WTC11 (cell line): ENCODE measurements around the gene LDLR. TPM values are rescaled to one million over a fixed set of nuclear protein-coding genes. Genes with fewer than 3 reads are reported as not detected.

Source experiments
- ATAC-seq: fragments of 200-7000 bp; cut with Tn5 transposase; 2 replicates; pipeline ENCODE4 v1.10.0; 2021; ENCODE audit warnings: mild to moderate bottlenecking, moderate library complexity
- CTCF ChIA-PET: fragments of 300-600 bp; sonication (Branson Sonifier 250); formaldehyde crosslinking; loops from one replicate; lab custom pipeline; 2021; ENCODE audit warnings: antibody characterized with exemption; lab: Charles Lee
- POLR2A ChIA-PET: fragments of 350-600 bp; sonication (Branson Sonifier 250); formaldehyde crosslinking; loops from one replicate; lab custom pipeline; 2021; ENCODE audit warnings: antibody characterized with exemption; lab: Charles Lee
- DNase-seq: peaks from one replicate; pipeline ENCODE4 v3.0.0; 2021; ENCODE audit warnings: low spot score
- H3K27ac Mint-ChIP-seq: 2 replicates; pipeline ENCODE4 v1.8.0; 2021; ENCODE audit warnings: mixed read lengths
- H3K27me3 Mint-ChIP-seq: 2 replicates; pipeline ENCODE4 v1.8.0; 2021; ENCODE audit warnings: low read depth, mild to moderate bottlenecking, moderate library complexity, mixed read lengths
- H3K36me3 Mint-ChIP-seq: 2 replicates; pipeline ENCODE4 v1.8.0; 2021; ENCODE audit warnings: mixed read lengths
- H3K4me1 Mint-ChIP-seq: 2 replicates; pipeline ENCODE4 v1.8.0; 2022; ENCODE audit warnings: mixed read lengths
- H3K4me3 Mint-ChIP-seq: 2 replicates; pipeline ENCODE4 v1.8.0; 2021; ENCODE audit warnings: mild to moderate bottlenecking, moderate library complexity, mixed read lengths
- H3K9me3 Mint-ChIP-seq: 2 replicates; pipeline ENCODE4 v1.8.0; 2021; ENCODE audit warnings: mixed read lengths
- CBFB ChIP-seq: sonication (generic); formaldehyde crosslinking; IDR thresholded peaks from 2 replicates; pipeline ENCODE4 v1.8.1; 2022; ENCODE audit warnings: mild to moderate bottlenecking, low read depth, missing genetic modification reagents
- EMX1 ChIP-seq: fragments of 250-450 bp; sonication (Bioruptor Pico); IDR thresholded peaks from 2 replicates; pipeline ENCODE4 v1.8.0; 2021; ENCODE audit warnings: mild to moderate bottlenecking
- ESRRA ChIP-seq: sonication (generic); formaldehyde crosslinking; IDR thresholded peaks from 2 replicates; pipeline ENCODE4 v1.8.1; 2022; ENCODE audit warnings: mild to moderate bottlenecking, missing genetic modification reagents, borderline replicate concordance
- ETV6 ChIP-seq: sonication (generic); formaldehyde crosslinking; IDR thresholded peaks from 2 replicates; pipeline ENCODE4 v1.8.1; 2022; ENCODE audit warnings: mild to moderate bottlenecking, missing genetic modification reagents
- GABPB1 ChIP-seq: sonication (generic); formaldehyde crosslinking; IDR thresholded peaks from 2 replicates; pipeline ENCODE4 v1.8.1; 2023; ENCODE audit warnings: mild to moderate bottlenecking, missing genetic modification reagents
- GTF2I ChIP-seq: fragments of 250-450 bp; sonication (Bioruptor Pico); conservative IDR thresholded peaks from 2 replicates; pipeline ENCODE4 v1.4.0; 2021; ENCODE audit warnings: mild to moderate bottlenecking
- MYBL2 ChIP-seq: sonication (generic); formaldehyde crosslinking; IDR thresholded peaks from 2 replicates; pipeline ENCODE4 v1.8.1; 2023; ENCODE audit warnings: mild to moderate bottlenecking, moderate library complexity, missing genetic modification reagents
- NFE2L1 ChIP-seq: sonication (generic); formaldehyde crosslinking; IDR thresholded peaks from 2 replicates; pipeline ENCODE4 v1.8.1; 2023; ENCODE audit warnings: missing genetic modification reagents
- RORB ChIP-seq: fragments of 250-450 bp; sonication (Bioruptor Pico); IDR thresholded peaks from 2 replicates; pipeline ENCODE4 v1.9.0; 2021; ENCODE audit warnings: mild to moderate bottlenecking
- TEAD1 ChIP-seq: sonication (generic); formaldehyde crosslinking; IDR thresholded peaks from 2 replicates; pipeline ENCODE4 v1.8.0; 2022; ENCODE audit warnings: mild to moderate bottlenecking, missing genetic modification reagents
- TP53 ChIP-seq: sonication (generic); formaldehyde crosslinking; IDR thresholded peaks from 2 replicates; pipeline ENCODE4 v1.8.1; 2023; ENCODE audit warnings: mild to moderate bottlenecking, missing genetic modification reagents
- ZNF121 ChIP-seq: sonication (generic); formaldehyde crosslinking; IDR thresholded peaks from 2 replicates; pipeline ENCODE4 v1.8.0; 2023; ENCODE audit warnings: missing genetic modification reagents
- ZNF219 ChIP-seq: sonication (generic); formaldehyde crosslinking; IDR thresholded peaks from 2 replicates; pipeline ENCODE4 v1.8.0; 2023; ENCODE audit warnings: missing genetic modification reagents, mild to moderate bottlenecking, borderline replicate concordance
- ZNF232 ChIP-seq: sonication (generic); formaldehyde crosslinking; IDR thresholded peaks from 2 replicates; pipeline ENCODE4 v1.8.0; 2022; ENCODE audit warnings: mild to moderate bottlenecking, missing genetic modification reagents
- ZNF423 ChIP-seq: fragments of 250-450 bp; sonication (Bioruptor Pico); IDR thresholded peaks from 2 replicates; pipeline ENCODE4 v2.1.2; 2022; ENCODE audit warnings: mild to moderate bottlenecking, moderate library complexity
- total RNA-seq: library from RNA; stranded (reverse); gene quantifications from 3 replicates; pipeline ENCODE4 v1.2.3, GENCODE V29; 2021
- TF ChIP-seq, protein P1 (sequence below): sonication (generic); formaldehyde crosslinking; IDR thresholded peaks from 2 replicates; pipeline ENCODE4 v1.8.0; 2022; ENCODE audit warnings: mild to moderate bottlenecking, missing genetic modification reagents
- TF ChIP-seq, protein P2 (sequence below): sonication (generic); formaldehyde crosslinking; IDR thresholded peaks from 2 replicates; pipeline ENCODE4 v1.8.1; 2023; ENCODE audit warnings: mild to moderate bottlenecking, missing genetic modification reagents
- TF ChIP-seq, protein P3 (sequence below): sonication (generic); formaldehyde crosslinking; IDR thresholded peaks from 2 replicates; pipeline ENCODE4 v1.8.0; 2022; ENCODE audit warnings: mild to moderate bottlenecking, missing genetic modification reagents
- TF ChIP-seq, protein P4 (sequence below): fragments of 250-450 bp; sonication (Bioruptor Pico); IDR thresholded peaks from 2 replicates; pipeline ENCODE4 v1.9.0; 2021; ENCODE audit warnings: mild to moderate bottlenecking, borderline replicate concordance

LDLR gene
- total RNA-seq, 1 experiment from 2014 or later = 98.9 TPM

DNA sequence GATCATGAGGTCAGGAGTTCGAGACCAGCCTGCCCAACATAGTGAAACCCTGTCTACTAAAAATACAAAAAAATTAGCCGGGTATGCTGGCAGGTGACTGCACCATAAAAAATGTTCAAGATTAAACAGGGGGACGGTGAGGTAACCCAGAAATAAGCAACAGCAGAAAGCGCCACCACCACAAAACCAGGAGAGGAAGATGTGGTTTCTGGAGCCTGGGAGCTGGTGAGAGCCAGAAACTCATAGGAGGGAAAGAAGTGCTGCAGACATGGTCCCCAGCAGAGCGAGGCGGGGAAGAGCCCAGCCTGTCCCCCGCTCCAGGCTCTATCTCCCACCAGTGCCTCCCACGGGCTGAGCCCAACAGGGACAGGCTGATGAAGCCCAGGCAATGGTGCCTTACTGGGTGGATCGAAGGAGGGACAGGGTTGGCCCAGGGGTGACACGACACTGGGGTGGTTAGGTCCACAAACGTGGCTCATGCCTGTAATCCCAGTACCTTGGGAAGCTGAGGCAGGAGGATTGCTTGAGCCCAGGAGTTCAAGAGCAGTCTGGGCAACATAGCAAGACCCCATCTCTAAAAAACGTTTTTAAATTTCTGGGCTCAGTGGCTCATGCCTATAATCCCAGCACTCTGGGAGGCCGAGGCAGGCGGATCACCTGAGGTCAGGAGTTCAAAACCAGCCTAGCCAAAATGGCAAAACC is 47.3 kb downstream of the LDLR start:
- peak; percentile 98 for TF ChIP-seq ZNF121 (CRISPR knock-in tag)
- no peak for TF ChIP-seq TP53 (CRISPR knock-in tag)
- DNase-seq = no peak
- H3K27me3 Mint-ChIP-seq = no peaks in the 10 kb centered on the region; the same call in 1 of the 2 replicates
- peaks cover 22% of the 10 kb centered on the region for H3K36me3 Mint-ChIP-seq
- no peak overlapping the region; the same call in 1 of the 2 replicates for H3K4me3 Mint-ChIP-seq
- POLR2A ChIA-PET = interaction anchor here (0.5 kb wide), 1 partner anchor 22 kb away, joined by 6 read pairs; no protein-coding TSS in a partner anchor
- CTCF ChIA-PET = interaction anchor here (0.7 to 1.5 kb wide), 3 partner anchors 11 to 200 kb away, joined by 3 to 5 read pairs (median 3); no protein-coding TSS in a partner anchor
- peaks cover 10% of the 10 kb centered on the region for H3K4me1 Mint-ChIP-seq
- no peak overlapping the region; the same call in 1 of the 2 replicates for H3K27ac Mint-ChIP-seq
- ATAC-seq = peak; percentile 13
- no peaks in the 10 kb centered on the region for H3K9me3 Mint-ChIP-seq

DNA sequence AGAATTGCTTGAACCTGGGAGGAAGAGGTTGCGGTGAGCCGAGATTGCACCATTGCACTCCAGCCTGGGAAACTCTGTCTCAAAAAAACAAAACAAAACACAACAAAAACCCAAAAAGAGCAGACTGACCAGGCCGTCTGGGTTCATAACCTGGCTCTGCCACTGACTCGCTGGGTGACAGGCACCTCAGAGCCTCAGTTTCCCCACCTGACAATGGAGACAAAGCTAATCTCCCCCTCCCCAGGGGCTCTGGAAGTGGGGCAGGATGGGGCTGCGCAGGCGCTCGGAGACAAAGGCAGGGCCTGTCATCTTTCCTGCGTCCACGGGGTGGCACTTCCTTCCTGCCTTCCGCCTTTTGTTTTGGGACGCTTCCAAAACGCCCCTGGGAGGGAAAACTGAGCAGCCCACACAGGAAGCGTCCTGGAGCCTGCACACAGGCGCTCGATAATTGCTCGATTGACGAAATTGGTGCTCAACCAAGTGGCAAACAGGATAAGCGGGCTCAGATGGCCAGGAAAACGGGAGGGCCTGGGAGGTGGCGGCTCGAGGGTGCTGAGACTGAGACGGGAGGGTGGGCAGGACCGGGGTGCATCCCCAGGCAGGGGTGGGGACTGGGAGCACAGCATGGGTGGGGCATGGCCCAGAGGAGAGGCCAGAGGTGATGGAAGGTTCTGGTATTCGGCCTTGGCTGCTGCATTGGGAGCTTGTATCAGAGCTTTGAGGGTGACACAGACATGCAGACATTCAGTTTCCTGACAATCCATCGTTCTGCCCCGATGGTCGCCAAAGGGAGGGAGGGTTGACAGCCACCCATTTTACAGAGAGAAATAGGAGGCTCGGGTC is 48.5 kb downstream of the LDLR start:
- peaks cover 11% of the 10 kb centered on the region for H3K36me3 Mint-ChIP-seq
- ChIA-PET CTCF (interaction anchor here (0.6 to 2.9 kb wide), 8 partner anchors 12 to 201 kb away, joined by 3 to 11 read pairs (median 5); partner anchors contain the start of gene KANK2), POLR2A (no interaction called here)
- peak overlapping the region; percentile 82 for H3K27ac Mint-ChIP-seq
- no peaks in the 10 kb centered on the region; the same call in 1 of the 2 replicates for H3K27me3 Mint-ChIP-seq
- H3K9me3 Mint-ChIP-seq = no peaks in the 10 kb centered on the region
- DNase-seq (peak; percentile 77), ATAC-seq (peak; percentile 60)
- 0 out of 2 replicates have a peak, but pooled peaks have one; percentile 26 for TF ChIP-seq EMX1 (CRISPR knock-in tag)
- no peak for TF ChIP-seq RORB
- 0 out of 2 replicates have a peak, but pooled peaks have one; percentile 14 for TF ChIP-seq TEAD1 (CRISPR knock-in tag)
- TF ChIP-seq ETV6 (CRISPR knock-in tag) = peak; percentile 66; the same call in 1 of the 2 replicates
- no peak for TF ChIP-seq ESRRA (CRISPR knock-in tag)
- TF ChIP-seq ZNF423 = peak; percentile 3; the same call in 1 of the 2 replicates
- 0 out of 2 replicates have a peak, but pooled peaks have one; percentile 31 for TF ChIP-seq GABPB1
- TF ChIP-seq, protein P1, sequence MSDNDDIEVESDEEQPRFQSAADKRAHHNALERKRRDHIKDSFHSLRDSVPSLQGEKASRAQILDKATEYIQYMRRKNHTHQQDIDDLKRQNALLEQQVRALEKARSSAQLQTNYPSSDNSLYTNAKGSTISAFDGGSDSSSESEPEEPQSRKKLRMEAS (CRISPR knock-in tag) = 0 out of 2 replicates have a peak, but pooled peaks have one; percentile 21
- TF ChIP-seq, all 79 proteins: peak for 6
- peak overlapping the region; percentile 77 for H3K4me3 Mint-ChIP-seq
- peaks cover 16% of the 10 kb centered on the region for H3K4me1 Mint-ChIP-seq

DNA sequence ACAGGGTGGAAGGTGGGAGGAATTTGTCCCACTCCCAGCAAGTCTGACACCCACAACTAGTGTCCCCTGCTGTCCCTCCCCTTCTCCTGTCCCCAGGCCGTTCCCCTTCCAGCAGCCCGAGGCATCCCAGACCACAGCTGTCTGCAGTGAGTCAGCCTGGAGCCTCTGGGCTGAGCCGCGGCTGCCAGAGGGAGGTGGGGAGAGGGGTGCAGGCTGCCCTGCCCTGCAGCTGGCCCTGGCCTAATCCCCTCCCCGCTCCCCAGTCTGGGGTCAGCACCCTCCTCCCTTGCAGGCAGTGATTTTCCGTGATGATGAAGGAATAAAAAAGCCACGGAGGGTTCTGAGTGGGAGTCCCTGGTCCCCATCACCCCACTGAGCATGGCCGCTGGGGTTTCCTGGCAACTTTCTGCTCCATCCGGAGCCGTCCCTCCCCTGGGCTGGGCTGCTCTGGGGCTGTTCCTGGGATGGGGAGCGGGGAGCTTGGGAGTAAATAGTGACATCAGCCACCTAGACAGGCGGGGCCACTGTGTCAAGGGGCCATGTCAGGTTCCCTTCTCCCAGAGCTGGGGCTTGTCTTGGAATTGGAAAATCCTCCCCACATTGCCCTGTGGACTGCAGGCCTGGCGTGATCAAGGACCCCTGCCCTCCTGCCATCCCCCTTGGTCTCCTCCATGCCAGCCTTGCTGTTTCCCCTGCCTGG is 49.5 kb downstream of the LDLR start:
- Mint-ChIP-seq H3K27me3 (no peaks in the 10 kb centered on the region; the same call in 1 of the 2 replicates), H3K36me3 (0 out of 2 replicates have a peak, but pooled peaks cover 3% of the 10 kb centered on the region), H3K27ac (no peak overlapping the region), H3K4me1 (peaks cover 25% of the 10 kb centered on the region), H3K4me3 (no peak overlapping the region; the same call in 1 of the 2 replicates), H3K9me3 (no peaks in the 10 kb centered on the region)
- DNase-seq (peak; percentile 44), ATAC-seq (peak; percentile 10)
- CTCF ChIA-PET = interaction anchor here (0.6 to 2.9 kb wide), 7 partner anchors 13 to 202 kb away, joined by 3 to 11 read pairs (median 6); no protein-coding TSS in a partner anchor
- POLR2A ChIA-PET = interaction anchor here (0.6 kb wide), 1 partner anchor 175 kb away, joined by 4 read pairs; no protein-coding TSS in a partner anchor
- TF ChIP-seq GTF2I (CRISPR knock-in tag) (peak; percentile 65; the same call in 1 of the 2 replicates), MYBL2 (CRISPR knock-in tag) (no peak), NFE2L1 (CRISPR knock-in tag) (no peak), GABPB1 (peak; percentile 73), ZNF219 (no peak), ZNF232 (CRISPR knock-in tag) (no peak), CBFB (no peak)
- TF ChIP-seq, protein P2, sequence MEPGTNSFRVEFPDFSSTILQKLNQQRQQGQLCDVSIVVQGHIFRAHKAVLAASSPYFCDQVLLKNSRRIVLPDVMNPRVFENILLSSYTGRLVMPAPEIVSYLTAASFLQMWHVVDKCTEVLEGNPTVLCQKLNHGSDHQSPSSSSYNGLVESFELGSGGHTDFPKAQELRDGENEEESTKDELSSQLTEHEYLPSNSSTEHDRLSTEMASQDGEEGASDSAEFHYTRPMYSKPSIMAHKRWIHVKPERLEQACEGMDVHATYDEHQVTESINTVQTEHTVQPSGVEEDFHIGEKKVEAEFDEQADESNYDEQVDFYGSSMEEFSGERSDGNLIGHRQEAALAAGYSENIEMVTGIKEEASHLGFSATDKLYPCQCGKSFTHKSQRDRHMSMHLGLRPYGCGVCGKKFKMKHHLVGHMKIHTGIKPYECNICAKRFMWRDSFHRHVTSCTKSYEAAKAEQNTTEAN (CRISPR knock-in tag) = no peak
- TF ChIP-seq, protein P3, sequence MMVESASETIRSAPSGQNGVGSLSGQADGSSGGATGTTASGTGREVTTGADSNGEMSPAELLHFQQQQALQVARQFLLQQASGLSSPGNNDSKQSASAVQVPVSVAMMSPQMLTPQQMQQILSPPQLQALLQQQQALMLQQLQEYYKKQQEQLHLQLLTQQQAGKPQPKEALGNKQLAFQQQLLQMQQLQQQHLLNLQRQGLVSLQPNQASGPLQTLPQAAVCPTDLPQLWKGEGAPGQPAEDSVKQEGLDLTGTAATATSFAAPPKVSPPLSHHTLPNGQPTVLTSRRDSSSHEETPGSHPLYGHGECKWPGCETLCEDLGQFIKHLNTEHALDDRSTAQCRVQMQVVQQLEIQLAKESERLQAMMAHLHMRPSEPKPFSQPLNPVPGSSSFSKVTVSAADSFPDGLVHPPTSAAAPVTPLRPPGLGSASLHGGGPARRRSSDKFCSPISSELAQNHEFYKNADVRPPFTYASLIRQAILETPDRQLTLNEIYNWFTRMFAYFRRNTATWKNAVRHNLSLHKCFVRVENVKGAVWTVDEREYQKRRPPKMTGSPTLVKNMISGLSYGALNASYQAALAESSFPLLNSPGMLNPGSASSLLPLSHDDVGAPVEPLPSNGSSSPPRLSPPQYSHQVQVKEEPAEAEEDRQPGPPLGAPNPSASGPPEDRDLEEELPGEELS (CRISPR knock-in tag) = no peak
- TF ChIP-seq, protein P1 (CRISPR knock-in tag) = no peak
- TF ChIP-seq, protein P4, sequence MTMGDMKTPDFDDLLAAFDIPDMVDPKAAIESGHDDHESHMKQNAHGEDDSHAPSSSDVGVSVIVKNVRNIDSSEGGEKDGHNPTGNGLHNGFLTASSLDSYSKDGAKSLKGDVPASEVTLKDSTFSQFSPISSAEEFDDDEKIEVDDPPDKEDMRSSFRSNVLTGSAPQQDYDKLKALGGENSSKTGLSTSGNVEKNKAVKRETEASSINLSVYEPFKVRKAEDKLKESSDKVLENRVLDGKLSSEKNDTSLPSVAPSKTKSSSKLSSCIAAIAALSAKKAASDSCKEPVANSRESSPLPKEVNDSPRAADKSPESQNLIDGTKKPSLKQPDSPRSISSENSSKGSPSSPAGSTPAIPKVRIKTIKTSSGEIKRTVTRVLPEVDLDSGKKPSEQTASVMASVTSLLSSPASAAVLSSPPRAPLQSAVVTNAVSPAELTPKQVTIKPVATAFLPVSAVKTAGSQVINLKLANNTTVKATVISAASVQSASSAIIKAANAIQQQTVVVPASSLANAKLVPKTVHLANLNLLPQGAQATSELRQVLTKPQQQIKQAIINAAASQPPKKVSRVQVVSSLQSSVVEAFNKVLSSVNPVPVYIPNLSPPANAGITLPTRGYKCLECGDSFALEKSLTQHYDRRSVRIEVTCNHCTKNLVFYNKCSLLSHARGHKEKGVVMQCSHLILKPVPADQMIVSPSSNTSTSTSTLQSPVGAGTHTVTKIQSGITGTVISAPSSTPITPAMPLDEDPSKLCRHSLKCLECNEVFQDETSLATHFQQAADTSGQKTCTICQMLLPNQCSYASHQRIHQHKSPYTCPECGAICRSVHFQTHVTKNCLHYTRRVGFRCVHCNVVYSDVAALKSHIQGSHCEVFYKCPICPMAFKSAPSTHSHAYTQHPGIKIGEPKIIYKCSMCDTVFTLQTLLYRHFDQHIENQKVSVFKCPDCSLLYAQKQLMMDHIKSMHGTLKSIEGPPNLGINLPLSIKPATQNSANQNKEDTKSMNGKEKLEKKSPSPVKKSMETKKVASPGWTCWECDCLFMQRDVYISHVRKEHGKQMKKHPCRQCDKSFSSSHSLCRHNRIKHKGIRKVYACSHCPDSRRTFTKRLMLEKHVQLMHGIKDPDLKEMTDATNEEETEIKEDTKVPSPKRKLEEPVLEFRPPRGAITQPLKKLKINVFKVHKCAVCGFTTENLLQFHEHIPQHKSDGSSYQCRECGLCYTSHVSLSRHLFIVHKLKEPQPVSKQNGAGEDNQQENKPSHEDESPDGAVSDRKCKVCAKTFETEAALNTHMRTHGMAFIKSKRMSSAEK (CRISPR knock-in tag) = no peak
